Fibroblast of lung (primary cell): ENCODE results near the gene CECR2. TPM values are rescaled to one million over a fixed set of nuclear protein-coding genes. Genes with fewer than 3 reads are reported as not detected.

Experiments used
- DNase-seq, 2 donors: peaks; one replicate each; pipeline versions ENCODE4 v3.0.0 to v3.0.0-alpha.2; 2010; ENCODE audit warnings: low read depth in 2 of 2
- H2AFZ ChIP-seq: 2 replicates; pipeline ENCODE4 v1.5.1; 2012; ENCODE audit warnings: low read length, control low read depth, inconsistent platforms
- H3K27ac ChIP-seq: 2 replicates; pipeline ENCODE4 v1.5.1; 2011; ENCODE audit warnings: low read length, control low read depth; ENCODE audit not compliant: insufficient read depth
- H3K27me3 ChIP-seq: 2 replicates; pipeline ENCODE4 v1.5.1; 2011; ENCODE audit warnings: mild to moderate bottlenecking, low read length; ENCODE audit not compliant: control insufficient read depth, insufficient read depth
- H3K36me3 ChIP-seq: 2 replicates; pipeline ENCODE4 v1.5.1; 2011; ENCODE audit warnings: low read length; ENCODE audit not compliant: control insufficient read depth, insufficient read depth
- H3K4me1 ChIP-seq: 2 replicates; pipeline ENCODE4 v1.5.1; 2011; ENCODE audit warnings: low read length; ENCODE audit not compliant: control insufficient read depth, insufficient read depth; ENCODE audit errors: extremely low read depth
- H3K4me2 ChIP-seq: 2 replicates; pipeline ENCODE4 v1.5.1; 2011; ENCODE audit warnings: low read length, control low read depth; ENCODE audit not compliant: insufficient read depth; ENCODE audit errors: extremely low read depth
- H3K4me3 ChIP-seq, 4 experiments: fragments of 200-600 bp in 1 of 4; sonication (generic) in 1 of 4; replicated peaks in 1 of 4; 2 replicates each; pipeline ENCODE4 v1.5.1; 2011 to 2016; ENCODE audit warnings: low read length in 4 of 4, low read depth in 3 of 4, mild to moderate bottlenecking in 3 of 4, control low read depth in 2 of 4, inconsistent platforms in 1 of 4, mixed read lengths in 1 of 4; ENCODE audit not compliant: insufficient read depth in 1 of 4; ENCODE audit errors: control extremely low read depth in 1 of 4
- H3K79me2 ChIP-seq: 2 replicates; pipeline ENCODE4 v1.5.1; 2012; ENCODE audit warnings: mild to moderate bottlenecking, low read length, inconsistent platforms; ENCODE audit not compliant: control insufficient read depth, insufficient read depth
- H3K9ac ChIP-seq: 2 replicates; pipeline ENCODE4 v1.5.1; 2011; ENCODE audit warnings: mild to moderate bottlenecking, low read length, control low read depth; ENCODE audit not compliant: insufficient read depth
- H3K9me3 ChIP-seq: 2 replicates; pipeline ENCODE4 v1.5.1; 2012; ENCODE audit warnings: low read depth, low read length; ENCODE audit not compliant: control insufficient read depth, insufficient read depth
- H4K20me1 ChIP-seq: 2 replicates; pipeline ENCODE4 v1.5.1; 2011; ENCODE audit warnings: low read length; ENCODE audit not compliant: control insufficient read depth, insufficient read depth; ENCODE audit errors: extremely low read depth
- CTCF ChIP-seq, 2 donors: IDR thresholded peaks in 1 of 2; conservative IDR thresholded peaks in 1 of 2; 1 replicate in 1 of 2; 2 replicates in 1 of 2; pipeline ENCODE4 v1.5.1; 2011 to 2012; ENCODE audit warnings: low read length in 2 of 2, control low read depth in 1 of 2, inconsistent platforms in 1 of 2, low read depth in 1 of 2, mild to moderate bottlenecking in 1 of 2
- EZH2 ChIP-seq: IDR thresholded peaks from 2 replicates; pipeline ENCODE4 v1.5.1; 2012; ENCODE audit warnings: low read length, control low read depth, mild to moderate bottlenecking; ENCODE audit errors: missing control alignments
- polyA plus RNA-seq, 2 donors: library from polyadenylated mRNA; depleted of rRNA in 1 of 2; stranded (reverse) in 1 of 2; unstranded in 1 of 2; fragments of >200 nt; gene quantifications; 2 replicates each; pipeline ENCODE4 v1.2.1, GENCODE V29; 2011 to 2012; ENCODE audit warnings: missing spikeins in 1 of 2
- total RNA-seq: library from RNA; depleted of rRNA; stranded (reverse); fragments of >200 nt; gene quantifications from 2 replicates; pipeline ENCODE4 v1.2.1, GENCODE V29; 2014

The CECR2 gene
- total and polyA plus RNA-seq, 2 donors (not counting 1 experiment from before 2014, with no cell fraction given) = under 0.01 to 0.09 TPM

- no peak overlapping the region for H3K27ac ChIP-seq
- peaks cover 8% of the 10 kb centered on the region for H3K36me3 ChIP-seq
- no peaks in the 10 kb centered on the region for H4K20me1 ChIP-seq
- no peaks in the 10 kb centered on the region for H3K4me1 ChIP-seq
- no peaks in the 10 kb centered on the region for H3K9me3 ChIP-seq
- no peak overlapping the region for H3K4me3 ChIP-seq
- H2AFZ ChIP-seq = no peak overlapping the region
- TF ChIP-seq EZH2 = no peak
- TF ChIP-seq CTCF (conservative IDR thresholded peaks at IDR 0.05 in 1 of 2, IDR thresholded peaks at IDR 0.05 in 1 of 2; ENCODE audit: low read depth in 1 of 2, low read length in 2 of 2) = no peak
- H3K4me2 ChIP-seq = no peak overlapping the region
- no peak overlapping the region for H3K9ac ChIP-seq
- DNase-seq = no peak
- H3K27me3 ChIP-seq = no peaks in the 10 kb centered on the region
- H3K79me2 ChIP-seq = no peaks in the 10 kb centered on the region
These were observed 217.7 kb downstream of the CECR2 start for GRCh38 chr22:17586831-17587440.

GRCh38 chr22:17587629-17588028 lies 218.4 kb downstream of the CECR2 start:
- Histone ChIP-seq H3K4me1 (no peaks in the 10 kb centered on the region), H3K9me3 (no peaks in the 10 kb centered on the region), H4K20me1 (no peaks in the 10 kb centered on the region), H3K9ac (no peak overlapping the region), H3K4me3 (no peak overlapping the region), H3K79me2 (no peaks in the 10 kb centered on the region), H3K36me3 (peaks cover 8% of the 10 kb centered on the region), H3K27me3 (no peaks in the 10 kb centered on the region), H3K4me2 (no peak overlapping the region), H2AFZ (no peak overlapping the region), H3K27ac (no peak overlapping the region)
- no peak for TF ChIP-seq CTCF (conservative IDR thresholded peaks at IDR 0.05 in 1 of 2, IDR thresholded peaks at IDR 0.05 in 1 of 2; ENCODE audit: low read depth in 1 of 2, low read length in 2 of 2)
- TF ChIP-seq EZH2 = no peak
- DNase-seq = no peak

- Histone ChIP-seq H3K4me1 (no peaks in the 10 kb centered on the region), H3K27me3 (no peaks in the 10 kb centered on the region), H4K20me1 (no peaks in the 10 kb centered on the region), H3K79me2 (no peaks in the 10 kb centered on the region), H2AFZ (no peak overlapping the region), H3K4me2 (no peak overlapping the region), H3K27ac (no peak overlapping the region), H3K36me3 (peaks cover 8% of the 10 kb centered on the region), H3K4me3 (no peak overlapping the region), H3K9ac (no peak overlapping the region), H3K9me3 (no peaks in the 10 kb centered on the region)
- DNase-seq = no peak
- TF ChIP-seq EZH2 = no peak
- no peak for TF ChIP-seq CTCF (conservative IDR thresholded peaks at IDR 0.05 in 1 of 2, IDR thresholded peaks at IDR 0.05 in 1 of 2; ENCODE audit: low read depth in 1 of 2, low read length in 2 of 2)
These were observed 219.3 kb downstream of the CECR2 start for GRCh38 chr22:17588606-17589005.
